ENCODE measurements around the gene P4HB. TPM values are rescaled to one million over a fixed set of nuclear protein-coding genes. Genes with fewer than 3 reads are reported as not detected.
A peak's percentile ranks its signal among the peaks of the same experiment; 100 is the strongest.
"Not testable (repeated sequence)": the region's sequence is repeated elsewhere in the genome, so short reads cannot be mapped to it uniquely, and the experiment has no call there.

P4HB gene
- total RNA-seq, 6 donors from 2014 or later, result 374 to 627 (median 531) TPM

DNA sequence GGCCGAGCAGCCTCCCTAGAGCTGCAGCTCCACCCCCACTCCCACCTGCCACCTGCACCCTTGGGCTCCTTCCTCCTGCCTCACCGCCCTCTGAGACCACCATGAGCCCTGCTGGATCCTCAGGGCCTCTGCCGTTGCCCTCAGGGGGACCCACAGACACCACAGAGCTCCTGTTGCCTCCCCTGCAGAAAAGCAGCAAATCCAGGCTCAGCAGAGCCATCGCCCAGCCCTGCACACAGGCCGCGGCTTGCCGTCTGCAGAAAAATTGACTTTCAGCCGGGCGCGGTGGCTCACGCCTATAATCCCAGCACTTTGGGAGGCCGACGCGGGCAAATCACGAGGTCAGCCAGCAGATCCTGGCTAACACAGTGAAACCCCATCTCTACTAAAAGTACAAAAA is 18.5 kb downstream of the P4HB start:
- TF ChIP-seq EP300 (IDR thresholded peaks at IDR 0.05) (no peak), POLR2A (IDR thresholded peaks at IDR 0.05) (no peak), POLR2AphosphoS5 (IDR thresholded peaks at IDR 0.05) (no peak)
- TF ChIP-seq, protein P1, sequence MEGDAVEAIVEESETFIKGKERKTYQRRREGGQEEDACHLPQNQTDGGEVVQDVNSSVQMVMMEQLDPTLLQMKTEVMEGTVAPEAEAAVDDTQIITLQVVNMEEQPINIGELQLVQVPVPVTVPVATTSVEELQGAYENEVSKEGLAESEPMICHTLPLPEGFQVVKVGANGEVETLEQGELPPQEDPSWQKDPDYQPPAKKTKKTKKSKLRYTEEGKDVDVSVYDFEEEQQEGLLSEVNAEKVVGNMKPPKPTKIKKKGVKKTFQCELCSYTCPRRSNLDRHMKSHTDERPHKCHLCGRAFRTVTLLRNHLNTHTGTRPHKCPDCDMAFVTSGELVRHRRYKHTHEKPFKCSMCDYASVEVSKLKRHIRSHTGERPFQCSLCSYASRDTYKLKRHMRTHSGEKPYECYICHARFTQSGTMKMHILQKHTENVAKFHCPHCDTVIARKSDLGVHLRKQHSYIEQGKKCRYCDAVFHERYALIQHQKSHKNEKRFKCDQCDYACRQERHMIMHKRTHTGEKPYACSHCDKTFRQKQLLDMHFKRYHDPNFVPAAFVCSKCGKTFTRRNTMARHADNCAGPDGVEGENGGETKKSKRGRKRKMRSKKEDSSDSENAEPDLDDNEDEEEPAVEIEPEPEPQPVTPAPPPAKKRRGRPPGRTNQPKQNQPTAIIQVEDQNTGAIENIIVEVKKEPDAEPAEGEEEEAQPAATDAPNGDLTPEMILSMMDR (IDR thresholded peaks at IDR 0.05), result no peak
- ATAC-seq (ENCODE audit: low FRiP score in 2 of 2) (no peak), DNase-seq (no peak)
- no peaks in the 10 kb centered on the region for H3K9me3 ChIP-seq
- no peaks in the 10 kb centered on the region for H3K27me3 ChIP-seq
- H3K27ac ChIP-seq, result no peak overlapping the region
- peaks cover 0 to 10% (median 1%) of the 10 kb centered on the region in 4 donors for H3K4me1 ChIP-seq
- H3K4me3 ChIP-seq, result no peak overlapping the region
- WGBS, 2 donors, result 85 to 91% methylated on average over 8 to 15 of the region's 15 CpGs
- peaks cover 23 to 51% (median 43%) of the 10 kb centered on the region in 4 donors for H3K36me3 ChIP-seq

DNA sequence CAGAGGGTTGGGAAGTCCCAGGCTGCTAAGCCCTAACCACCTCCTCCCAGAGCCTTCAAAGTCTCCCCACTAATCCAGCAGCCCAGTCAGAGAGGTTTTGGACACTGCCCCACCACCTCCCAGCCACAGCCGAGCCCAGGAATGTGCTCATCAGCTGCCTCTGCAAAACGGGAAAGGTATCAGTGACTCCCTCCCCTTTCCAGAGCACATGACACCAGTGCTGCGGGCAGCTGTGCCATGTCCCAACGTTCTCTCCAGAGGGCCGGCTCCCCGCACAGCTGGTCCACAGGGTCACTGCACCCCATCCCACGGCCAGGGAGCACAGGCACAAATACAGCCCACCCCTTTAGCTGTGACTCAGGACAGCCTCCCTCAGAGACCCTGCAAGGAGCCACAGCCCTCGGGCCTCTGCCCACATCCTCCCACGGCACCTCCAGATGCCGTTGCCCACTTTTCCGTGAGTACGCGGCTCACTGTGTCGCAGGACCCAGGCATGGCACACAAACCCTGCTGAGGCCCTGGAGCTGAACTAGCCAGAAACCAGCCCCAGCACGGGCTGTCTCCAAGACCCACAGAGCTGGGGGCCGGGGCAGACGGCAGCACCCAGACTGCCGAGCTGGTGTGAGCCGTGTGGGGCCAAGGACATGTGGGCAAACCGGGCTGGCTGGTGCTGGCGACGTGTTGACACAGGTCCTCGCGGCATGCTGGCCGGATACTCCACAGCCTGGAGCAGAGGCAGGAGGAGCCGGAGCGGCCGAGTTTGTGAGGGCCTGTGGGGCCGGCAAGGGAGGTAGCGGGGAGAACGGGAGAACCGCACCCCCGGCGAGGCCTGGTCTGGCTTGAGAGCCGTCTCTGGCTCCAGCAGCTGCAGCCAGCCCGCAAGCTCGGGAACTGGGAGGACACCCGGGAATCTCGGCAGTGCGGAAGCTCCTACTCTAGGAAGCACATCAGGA is 19.2 kb downstream of the P4HB start:
- DNase-seq (peak; percentile 53 to 80), ATAC-seq (ENCODE audit: low FRiP score in 2 of 2) (peak in 1 of 2 donors; percentile 61)
- H3K9me3 ChIP-seq, result no peaks in the 10 kb centered on the region
- H3K36me3 ChIP-seq, result peaks cover 16 to 44% (median 35%) of the 10 kb centered on the region in 4 donors
- H3K27me3 ChIP-seq, result no peaks in the 10 kb centered on the region
- no peak overlapping the region for H3K27ac ChIP-seq
- WGBS, 2 donors, result 67 to 73% methylated on average over 7 to 32 of the region's 40 CpGs
- TF ChIP-seq POLR2AphosphoS5 (IDR thresholded peaks at IDR 0.05) (no peak), EP300 (IDR thresholded peaks at IDR 0.05) (no peak), POLR2A (IDR thresholded peaks at IDR 0.05) (no peak)
- TF ChIP-seq, protein P1 (IDR thresholded peaks at IDR 0.05), result no peak
- no peak overlapping the region for H3K4me3 ChIP-seq
- peaks cover 0 to 10% (median 1%) of the 10 kb centered on the region in 4 donors for H3K4me1 ChIP-seq

DNA sequence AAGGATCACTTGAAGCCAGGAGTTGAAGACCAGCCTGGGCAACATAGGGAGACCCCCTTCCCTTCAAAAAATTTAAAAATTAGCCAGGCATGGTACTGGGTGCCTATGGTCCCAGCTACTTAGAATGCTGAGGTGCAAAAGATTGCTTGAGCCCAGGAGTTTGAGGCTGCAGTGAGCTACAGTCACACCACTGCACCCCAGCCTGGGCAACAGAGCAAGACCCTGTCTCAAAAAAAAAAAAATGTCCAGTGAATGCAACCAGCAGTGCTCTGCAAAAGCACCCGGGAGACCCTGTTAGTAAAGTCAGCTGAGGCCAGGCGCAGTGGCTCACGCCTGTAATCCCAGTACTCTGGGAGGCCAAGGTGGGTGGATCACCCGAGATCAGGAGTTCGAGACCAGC is 20.3 kb downstream of the P4HB start:
- H3K4me3 ChIP-seq; H3K9me3 ChIP-seq; H3K27me3 ChIP-seq; H3K27ac ChIP-seq; DNase-seq; H3K4me1 ChIP-seq; ATAC-seq (ENCODE audit: low FRiP score in 2 of 2): not testable (repeated sequence)
- WGBS, 2 donors, result 96% methylated on average over 5 of the region's 5 CpGs
- peaks cover 6 to 33% (median 25%) of the 10 kb centered on the region in 4 donors for H3K36me3 ChIP-seq

DNA sequence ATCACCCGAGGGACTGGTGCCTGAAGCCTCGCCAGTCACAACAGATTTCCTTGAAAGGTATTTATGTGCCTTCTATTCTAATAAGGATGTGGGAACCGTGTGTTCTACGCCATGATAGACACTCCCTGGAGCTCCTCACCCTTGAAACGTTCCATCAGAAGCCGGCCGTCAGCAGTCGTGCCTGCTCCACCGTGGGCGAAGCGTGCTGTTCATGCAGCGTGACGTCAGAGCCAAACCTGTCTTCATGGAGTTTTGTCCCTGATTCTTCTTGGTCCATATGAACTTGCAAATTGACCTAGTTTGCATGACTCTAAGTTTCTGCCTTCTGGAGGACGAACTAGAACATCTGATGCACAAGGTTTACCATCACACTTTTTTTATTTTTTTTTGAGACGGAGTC is 21.0 kb downstream of the P4HB start:
- Histone ChIP-seq H3K27me3 (no peaks in the 10 kb centered on the region), H3K4me3 (no peak overlapping the region), H3K27ac (no peak overlapping the region), H3K9me3 (no peaks in the 10 kb centered on the region), H3K36me3 (peaks cover 0 to 26% (median 17%) of the 10 kb centered on the region in 4 donors), H3K4me1 (peaks cover 0 to 12% (median 2%) of the 10 kb centered on the region in 4 donors)
- no peak for ATAC-seq (ENCODE audit: low FRiP score in 2 of 2)
- WGBS, 2 donors, result 80 to 85% methylated on average over 13 to 15 of the region's 15 CpGs
- TF ChIP-seq, protein P1 (IDR thresholded peaks at IDR 0.05), result no peak
- TF ChIP-seq POLR2AphosphoS5 (IDR thresholded peaks at IDR 0.05) (no peak), POLR2A (IDR thresholded peaks at IDR 0.05) (no peak), EP300 (IDR thresholded peaks at IDR 0.05) (no peak)
- no peak for DNase-seq

DNA sequence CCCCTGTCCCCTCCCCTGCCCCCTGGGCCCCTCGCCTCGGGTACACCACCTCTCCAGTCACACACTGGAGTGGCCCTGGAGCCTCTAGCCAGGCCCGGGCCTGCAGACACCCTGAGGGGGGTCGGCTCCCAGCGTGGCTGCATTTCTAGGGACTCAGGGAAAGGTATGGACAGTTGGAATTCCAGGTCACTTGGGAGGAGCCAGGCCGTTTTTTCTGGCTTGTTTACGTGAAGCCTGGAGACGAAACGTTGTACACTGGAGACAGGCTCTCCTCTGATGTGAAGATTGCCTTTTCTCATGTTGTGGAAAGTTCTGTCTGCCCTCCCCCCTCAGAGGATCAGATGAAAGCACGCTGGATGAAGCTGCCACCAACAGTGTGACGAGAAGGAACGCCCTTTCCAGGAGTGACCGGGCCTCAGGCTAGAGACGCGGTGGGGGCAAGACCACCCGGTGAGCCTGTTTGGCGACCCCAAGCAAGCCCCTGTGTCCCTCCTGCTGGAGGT is 21.5 kb downstream of the P4HB start:
- no peak overlapping the region for H3K4me3 ChIP-seq
- peaks cover 4 to 17% (median 6%) of the 10 kb centered on the region in 4 donors for H3K4me1 ChIP-seq
- H3K27ac ChIP-seq, result no peak overlapping the region
- WGBS, 2 donors, result 39 to 47% methylated on average over 13 to 15 of the region's 17 CpGs
- ATAC-seq (ENCODE audit: low FRiP score in 2 of 2), result no peak
- no peaks in the 10 kb centered on the region for H3K9me3 ChIP-seq
- TF ChIP-seq POLR2A (IDR thresholded peaks at IDR 0.05) (no peak), EP300 (IDR thresholded peaks at IDR 0.05) (no peak), POLR2AphosphoS5 (IDR thresholded peaks at IDR 0.05) (no peak)
- TF ChIP-seq, protein P1 (IDR thresholded peaks at IDR 0.05), result no peak
- peaks cover 0 to 21% (median 12%) of the 10 kb centered on the region in 4 donors for H3K36me3 ChIP-seq
- no peaks in the 10 kb centered on the region for H3K27me3 ChIP-seq
- no peak for DNase-seq

All from upper lobe of left lung (tissue), 6 donors.